Osteocyte (in vitro differentiated cells): Measurements from ENCODE around the gene SERBP1. TPM values are rescaled to one million over a fixed set of nuclear protein-coding genes. Genes with fewer than 3 reads are reported as not detected.
"Not testable (repeated sequence)": the region's sequence is repeated elsewhere in the genome, so short reads cannot be mapped to it uniquely, and the experiment has no call there.

Experiments used
- DNase-seq: peaks from one replicate; pipeline ENCODE4 v3.0.0; 2021; ENCODE audit warnings: mixed read lengths; ENCODE audit not compliant: unreplicated experiment; ENCODE audit errors: extremely low spot score
- H3K27ac Mint-ChIP-seq: one replicate; pipeline ENCODE4 v1.8.0; 2021; ENCODE audit warnings: mild to moderate bottlenecking, mixed read lengths; ENCODE audit not compliant: unreplicated experiment
- H3K27me3 Mint-ChIP-seq: one replicate; pipeline ENCODE4 v1.8.0; 2021; ENCODE audit warnings: mixed read lengths; ENCODE audit not compliant: unreplicated experiment
- H3K36me3 Mint-ChIP-seq: one replicate; pipeline ENCODE4 v1.8.0; 2021; ENCODE audit warnings: mixed read lengths; ENCODE audit not compliant: unreplicated experiment
- H3K4me1 Mint-ChIP-seq: one replicate; pipeline ENCODE4 v1.8.0; 2021; ENCODE audit warnings: mixed read lengths; ENCODE audit not compliant: unreplicated experiment
- H3K4me3 Mint-ChIP-seq: one replicate; pipeline ENCODE4 v1.8.0; 2021; ENCODE audit warnings: mild to moderate bottlenecking, moderate library complexity, mixed read lengths; ENCODE audit not compliant: unreplicated experiment
- H3K9me3 Mint-ChIP-seq: one replicate; pipeline ENCODE4 v1.8.0; 2021; ENCODE audit warnings: mixed read lengths; ENCODE audit not compliant: unreplicated experiment
- total RNA-seq: library from RNA; stranded (reverse); gene quantifications from 2 replicates; pipeline ENCODE4 v1.2.1, GENCODE V29; 2021
- TF ChIP-seq, protein P1 (sequence below): fragments of 200-600 bp; sonication (generic); IDR thresholded peaks from 2 replicates; pipeline ENCODE4 v1.5.0; 2021; ENCODE audit warnings: antibody characterized with exemption, mild to moderate bottlenecking, moderate library complexity

Gene SERBP1
- total RNA-seq, 1 donor from 2014 or later = 182 TPM

DNA sequence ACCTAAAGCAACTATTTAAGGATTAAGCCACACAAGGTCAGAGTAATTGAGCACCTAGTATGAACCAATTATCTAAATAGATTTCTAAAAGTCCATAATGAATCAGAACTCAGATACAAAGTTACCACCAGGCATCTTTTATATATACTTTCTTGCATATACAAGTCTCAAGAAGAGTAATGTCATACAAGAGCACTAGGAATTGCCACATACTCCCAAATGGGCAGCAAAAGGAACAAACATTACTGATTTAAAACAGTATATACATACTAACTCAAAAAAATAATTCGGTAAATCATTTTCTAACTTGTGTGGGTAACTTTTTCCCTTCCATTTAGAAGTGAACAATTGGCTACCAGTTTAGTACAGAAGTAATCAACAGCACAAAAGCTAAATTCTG lies 22.1 kb downstream of the SERBP1 start:
- Mint-ChIP-seq H3K4me1 (no peaks in the 10 kb centered on the region), H3K27ac (no peak overlapping the region), H3K36me3 (peaks cover 22% of the 10 kb centered on the region), H3K27me3 (no peaks in the 10 kb centered on the region), H3K9me3 (no peaks in the 10 kb centered on the region), H3K4me3 (no peak overlapping the region)
- TF ChIP-seq, protein P1, sequence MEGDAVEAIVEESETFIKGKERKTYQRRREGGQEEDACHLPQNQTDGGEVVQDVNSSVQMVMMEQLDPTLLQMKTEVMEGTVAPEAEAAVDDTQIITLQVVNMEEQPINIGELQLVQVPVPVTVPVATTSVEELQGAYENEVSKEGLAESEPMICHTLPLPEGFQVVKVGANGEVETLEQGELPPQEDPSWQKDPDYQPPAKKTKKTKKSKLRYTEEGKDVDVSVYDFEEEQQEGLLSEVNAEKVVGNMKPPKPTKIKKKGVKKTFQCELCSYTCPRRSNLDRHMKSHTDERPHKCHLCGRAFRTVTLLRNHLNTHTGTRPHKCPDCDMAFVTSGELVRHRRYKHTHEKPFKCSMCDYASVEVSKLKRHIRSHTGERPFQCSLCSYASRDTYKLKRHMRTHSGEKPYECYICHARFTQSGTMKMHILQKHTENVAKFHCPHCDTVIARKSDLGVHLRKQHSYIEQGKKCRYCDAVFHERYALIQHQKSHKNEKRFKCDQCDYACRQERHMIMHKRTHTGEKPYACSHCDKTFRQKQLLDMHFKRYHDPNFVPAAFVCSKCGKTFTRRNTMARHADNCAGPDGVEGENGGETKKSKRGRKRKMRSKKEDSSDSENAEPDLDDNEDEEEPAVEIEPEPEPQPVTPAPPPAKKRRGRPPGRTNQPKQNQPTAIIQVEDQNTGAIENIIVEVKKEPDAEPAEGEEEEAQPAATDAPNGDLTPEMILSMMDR = no peak
- DNase-seq = no peak

DNA sequence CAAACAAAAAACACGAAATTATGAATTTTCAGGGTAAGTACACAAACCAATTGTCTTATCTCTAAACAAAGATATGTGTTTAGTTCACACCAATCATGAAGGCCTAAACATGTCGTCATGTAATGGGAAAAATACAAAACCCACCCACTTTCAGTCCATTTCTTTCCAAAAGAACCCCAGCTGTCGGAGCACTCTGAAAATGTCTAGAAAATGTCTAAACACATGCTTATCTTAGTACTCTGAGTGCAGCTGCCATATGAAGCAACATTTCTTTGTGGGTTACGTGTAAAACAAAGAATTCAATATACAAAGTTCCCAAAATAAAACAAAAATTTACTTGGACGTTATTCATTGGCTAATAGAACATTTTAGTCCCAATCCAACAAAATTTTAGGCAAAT lies 22.7 kb downstream of the SERBP1 start:
- TF ChIP-seq, protein P1 = no peak
- no peaks in the 10 kb centered on the region for H3K27me3 Mint-ChIP-seq

DNA sequence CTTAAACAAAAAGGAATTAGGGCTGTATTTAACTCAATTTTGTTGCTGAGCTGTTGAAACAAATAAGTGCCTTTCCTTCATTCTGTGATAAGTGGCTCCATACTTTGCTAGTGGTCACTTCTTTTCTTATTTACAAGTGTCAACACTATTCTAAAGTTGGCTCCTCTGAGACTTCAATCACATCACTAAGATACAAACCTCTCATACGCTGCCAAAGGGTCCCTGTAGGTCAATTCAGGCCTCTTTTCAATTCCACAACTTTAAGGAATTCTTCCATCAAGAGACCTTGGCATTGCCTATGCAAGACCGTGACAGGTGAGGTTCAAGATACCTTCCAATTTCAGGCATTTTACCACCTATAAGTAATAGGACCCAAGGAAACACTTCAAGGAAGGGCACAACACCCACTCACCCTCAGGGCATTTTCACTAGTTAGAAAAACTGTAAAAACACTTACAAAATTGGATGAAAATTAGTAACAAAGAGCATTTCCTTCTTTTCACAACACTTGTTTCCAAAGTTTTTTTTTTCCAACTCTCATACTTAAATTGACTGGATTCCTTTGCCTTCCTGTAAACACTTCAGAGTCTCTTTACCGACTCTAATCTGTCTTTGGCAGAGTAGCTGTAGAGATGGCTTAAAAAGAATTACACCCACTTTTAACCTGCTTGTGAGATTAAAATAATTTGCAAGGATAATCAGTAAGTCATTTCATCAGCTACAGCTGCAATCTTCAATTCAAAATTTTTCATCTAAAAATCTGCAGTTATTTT lies 24.5 kb downstream of the SERBP1 start:
- no peak for DNase-seq
- TF ChIP-seq, protein P1 = no peak
- H3K4me1 Mint-ChIP-seq = no peaks in the 10 kb centered on the region
- no peaks in the 10 kb centered on the region for H3K27me3 Mint-ChIP-seq
- H3K27ac Mint-ChIP-seq = no peak overlapping the region
- H3K4me3 Mint-ChIP-seq = no peak overlapping the region
- no peaks in the 10 kb centered on the region for H3K9me3 Mint-ChIP-seq
- peaks cover 10% of the 10 kb centered on the region for H3K36me3 Mint-ChIP-seq

More for the DNA sequence above, 22.7 kb downstream of the SERBP1 start:
- no peak overlapping the region for H3K27ac Mint-ChIP-seq
- no peaks in the 10 kb centered on the region for H3K4me1 Mint-ChIP-seq
- H3K9me3 Mint-ChIP-seq = no peaks in the 10 kb centered on the region
- no peak overlapping the region for H3K4me3 Mint-ChIP-seq
- DNase-seq = no peak
- peaks cover 22% of the 10 kb centered on the region for H3K36me3 Mint-ChIP-seq

DNA sequence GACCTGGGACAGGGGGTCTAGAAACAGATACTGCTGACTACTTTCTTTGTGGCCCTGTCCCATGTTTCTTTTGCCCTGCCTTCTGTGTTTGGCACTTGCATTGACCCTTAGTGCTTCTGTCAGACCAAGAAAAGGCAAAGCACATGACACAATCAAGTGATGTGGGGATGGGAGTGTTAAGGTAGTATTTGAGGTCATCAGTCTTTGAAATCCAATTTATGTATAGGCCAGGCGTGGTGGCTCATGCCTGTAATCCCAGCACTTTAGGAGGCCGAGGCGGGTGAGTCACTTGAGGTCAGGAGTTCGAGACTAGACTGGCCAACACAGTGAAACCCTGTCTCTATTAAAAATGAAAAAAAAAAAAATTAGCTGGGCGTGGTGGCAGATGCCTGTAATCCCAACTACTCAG lies 26.0 kb downstream of the SERBP1 start:
- H3K27me3 Mint-ChIP-seq = no peaks in the 10 kb centered on the region
- H3K4me3 Mint-ChIP-seq = no peak overlapping the region
- no peaks in the 10 kb centered on the region for H3K9me3 Mint-ChIP-seq
- no peaks in the 10 kb centered on the region for H3K36me3 Mint-ChIP-seq
- DNase-seq = no peak
- TF ChIP-seq, protein P1 = no peak
- H3K27ac Mint-ChIP-seq = no peak overlapping the region
- no peaks in the 10 kb centered on the region for H3K4me1 Mint-ChIP-seq

DNA sequence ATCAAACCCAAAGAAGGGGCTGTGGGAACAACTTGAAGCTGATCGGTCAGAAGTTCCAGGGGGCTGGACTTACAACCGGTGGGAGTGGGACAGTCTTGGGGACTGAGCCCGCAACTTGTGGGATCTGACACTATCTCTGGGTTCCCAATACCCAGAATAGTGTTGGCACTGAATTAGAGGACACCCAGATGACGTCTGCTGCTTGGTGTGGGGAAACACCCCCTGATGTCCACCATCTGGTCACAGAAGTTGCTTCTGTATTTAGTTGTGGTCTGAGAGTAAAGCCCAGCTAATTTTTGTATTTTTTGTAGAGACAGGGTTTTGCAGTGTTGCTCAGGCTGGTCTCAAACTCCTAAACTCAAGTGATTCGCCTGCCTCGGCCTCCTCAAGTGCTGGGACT lies 28.8 kb downstream of the SERBP1 start:
- TF ChIP-seq, protein P1 = no peak

DNA sequence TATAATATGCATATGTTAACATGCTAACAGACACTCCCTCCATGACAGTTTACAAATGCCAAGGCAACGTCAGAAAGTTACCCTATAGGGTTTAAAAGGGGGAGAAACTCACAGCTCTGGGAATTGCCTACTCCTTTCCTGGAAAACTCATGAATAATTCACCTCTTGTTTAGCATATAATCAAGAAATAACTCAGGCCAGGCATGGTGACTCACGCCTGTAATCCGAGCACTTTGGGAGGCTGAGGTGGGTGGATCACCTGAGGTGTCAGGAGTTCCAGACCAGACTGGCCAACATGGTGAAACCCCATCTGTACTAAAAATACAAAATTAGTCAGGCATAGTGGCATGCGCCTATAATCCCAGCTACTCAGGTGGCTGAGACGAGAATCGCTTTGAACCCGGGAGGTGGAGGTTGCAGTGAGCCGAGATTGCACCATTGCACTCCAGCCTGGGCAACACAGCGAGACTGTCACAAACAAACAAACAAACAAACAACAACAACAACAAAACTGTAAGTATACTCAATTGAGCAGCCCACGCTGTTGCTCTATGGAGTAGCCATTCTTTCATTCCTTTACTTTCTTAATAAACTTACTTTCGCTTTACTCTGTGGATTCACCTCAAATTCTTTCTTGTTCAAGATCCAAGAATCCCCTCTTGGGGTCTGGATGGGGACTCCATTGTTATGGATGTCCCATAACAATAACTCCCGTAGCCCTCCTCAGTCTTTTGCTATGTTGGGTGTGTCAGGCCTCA lies 30.0 kb downstream of the SERBP1 start:
- not testable (repeated sequence) for DNase-seq, H3K27ac Mint-ChIP-seq, H3K4me3 Mint-ChIP-seq

More for the DNA sequence above, 28.8 kb downstream of the SERBP1 start:
- no peak for DNase-seq
- Mint-ChIP-seq H3K27ac (no peak overlapping the region), H3K27me3 (no peaks in the 10 kb centered on the region), H3K4me3 (no peak overlapping the region), H3K36me3 (peaks cover 2% of the 10 kb centered on the region), H3K4me1 (no peaks in the 10 kb centered on the region), H3K9me3 (no peaks in the 10 kb centered on the region)

More for the DNA sequence above, 30.0 kb downstream of the SERBP1 start:
- H3K9me3 Mint-ChIP-seq, H3K27me3 Mint-ChIP-seq, H3K4me1 Mint-ChIP-seq, H3K36me3 Mint-ChIP-seq: not testable (repeated sequence)
